DND-41 (cell line): Measurements from ENCODE around the gene BCL11A.

Experiments used
- ATAC-seq: fragments of 200-7000 bp; cut with Tn5 transposase; 3 replicates; pipeline ENCODE4 v1.9.1; 2021; ENCODE audit warnings: low read depth; ENCODE audit not compliant: insufficient read depth
- DNase-seq: peaks from one replicate; pipeline ENCODE4 v3.0.0-alpha.2; 2020
- H2AFZ ChIP-seq: 2 replicates; pipeline ENCODE4 v1.6.0; 2012; ENCODE audit warnings: low read depth, low read length
- H3K27ac ChIP-seq: 2 replicates; pipeline ENCODE4 v1.5.1; 2012; ENCODE audit warnings: low read length, inconsistent platforms
- H3K27me3 ChIP-seq: fragments of 200-600 bp; sonication (generic); 2 replicates; pipeline ENCODE4 v1.6.0; 2012; ENCODE audit warnings: low read length, mild to moderate bottlenecking, inconsistent platforms; ENCODE audit not compliant: insufficient read depth, poor library complexity
- H3K36me3 ChIP-seq: 2 replicates; pipeline ENCODE4 v1.5.1; 2012; ENCODE audit warnings: low read length, inconsistent platforms; ENCODE audit not compliant: insufficient read depth
- H3K4me1 ChIP-seq: 2 replicates; pipeline ENCODE4 v1.5.1; 2012; ENCODE audit warnings: mild to moderate bottlenecking, low read length; ENCODE audit not compliant: insufficient read depth
- H3K4me2 ChIP-seq: 2 replicates; pipeline ENCODE4 v1.6.0; 2012; ENCODE audit warnings: mild to moderate bottlenecking, moderate library complexity, low read length, inconsistent platforms; ENCODE audit not compliant: insufficient read depth
- H3K4me3 ChIP-seq, 2 experiments: fragments of 200-600 bp in 1 of 2; shearing (Covaris generic) in 1 of 2; 2 replicates each; pipeline ENCODE4 v1.5.1; 2012 to 2016; ENCODE audit warnings: inconsistent platforms in 2 of 2, low read length in 2 of 2, mild to moderate bottlenecking in 2 of 2, low read depth in 1 of 2, moderate library complexity in 1 of 2
- H3K79me2 ChIP-seq: 2 replicates; pipeline ENCODE4 v1.6.0; 2012; ENCODE audit warnings: low read length, inconsistent platforms; ENCODE audit not compliant: insufficient read depth
- H3K9ac ChIP-seq: 2 replicates; pipeline ENCODE4 v1.6.0; 2012; ENCODE audit warnings: low read depth, mild to moderate bottlenecking, inconsistent platforms, low read length, moderate library complexity
- H3K9me3 ChIP-seq: 2 replicates; pipeline ENCODE4 v1.5.1; 2012; ENCODE audit warnings: low read length, moderate library complexity, mild to moderate bottlenecking, inconsistent platforms; ENCODE audit not compliant: insufficient read depth, severe bottlenecking
- H4K20me1 ChIP-seq: 2 replicates; pipeline ENCODE4 v1.6.0; 2012; ENCODE audit warnings: low read length; ENCODE audit not compliant: insufficient read depth
- EZH2 ChIP-seq: IDR thresholded peaks from 3 replicates; pipeline ENCODE4 v1.6.1; 2012; ENCODE audit warnings: borderline replicate concordance, low read depth, mild to moderate bottlenecking, moderate library complexity, low read length, inconsistent platforms; ENCODE audit not compliant: severe bottlenecking
- TF ChIP-seq, protein P1 (sequence below): IDR thresholded peaks from 2 replicates; pipeline ENCODE4 v1.5.1; 2012; ENCODE audit warnings: borderline replicate concordance, low read length, moderate library complexity, mild to moderate bottlenecking; ENCODE audit not compliant: poor library complexity, severe bottlenecking; ENCODE audit errors: extremely low read depth

Gene BCL11A

GRCh38 chr2:60446413-60447267, 106.8 kb downstream of the BCL11A start:
- no peak for DNase-seq
- Histone ChIP-seq H3K9ac (no peak overlapping the region), H3K4me3 (no peak overlapping the region), H3K4me2 (no peak overlapping the region), H2AFZ (no peak overlapping the region), H3K36me3 (no peaks in the 10 kb centered on the region), H3K4me1 (no peaks in the 10 kb centered on the region), H4K20me1 (no peaks in the 10 kb centered on the region), H3K27me3 (no peaks in the 10 kb centered on the region), H3K79me2 (no peaks in the 10 kb centered on the region), H3K27ac (no peak overlapping the region), H3K9me3 (no peaks in the 10 kb centered on the region)
- TF ChIP-seq EZH2: no peak
- TF ChIP-seq, protein P1, sequence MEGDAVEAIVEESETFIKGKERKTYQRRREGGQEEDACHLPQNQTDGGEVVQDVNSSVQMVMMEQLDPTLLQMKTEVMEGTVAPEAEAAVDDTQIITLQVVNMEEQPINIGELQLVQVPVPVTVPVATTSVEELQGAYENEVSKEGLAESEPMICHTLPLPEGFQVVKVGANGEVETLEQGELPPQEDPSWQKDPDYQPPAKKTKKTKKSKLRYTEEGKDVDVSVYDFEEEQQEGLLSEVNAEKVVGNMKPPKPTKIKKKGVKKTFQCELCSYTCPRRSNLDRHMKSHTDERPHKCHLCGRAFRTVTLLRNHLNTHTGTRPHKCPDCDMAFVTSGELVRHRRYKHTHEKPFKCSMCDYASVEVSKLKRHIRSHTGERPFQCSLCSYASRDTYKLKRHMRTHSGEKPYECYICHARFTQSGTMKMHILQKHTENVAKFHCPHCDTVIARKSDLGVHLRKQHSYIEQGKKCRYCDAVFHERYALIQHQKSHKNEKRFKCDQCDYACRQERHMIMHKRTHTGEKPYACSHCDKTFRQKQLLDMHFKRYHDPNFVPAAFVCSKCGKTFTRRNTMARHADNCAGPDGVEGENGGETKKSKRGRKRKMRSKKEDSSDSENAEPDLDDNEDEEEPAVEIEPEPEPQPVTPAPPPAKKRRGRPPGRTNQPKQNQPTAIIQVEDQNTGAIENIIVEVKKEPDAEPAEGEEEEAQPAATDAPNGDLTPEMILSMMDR: no peak
- no peak for ATAC-seq

DNA sequence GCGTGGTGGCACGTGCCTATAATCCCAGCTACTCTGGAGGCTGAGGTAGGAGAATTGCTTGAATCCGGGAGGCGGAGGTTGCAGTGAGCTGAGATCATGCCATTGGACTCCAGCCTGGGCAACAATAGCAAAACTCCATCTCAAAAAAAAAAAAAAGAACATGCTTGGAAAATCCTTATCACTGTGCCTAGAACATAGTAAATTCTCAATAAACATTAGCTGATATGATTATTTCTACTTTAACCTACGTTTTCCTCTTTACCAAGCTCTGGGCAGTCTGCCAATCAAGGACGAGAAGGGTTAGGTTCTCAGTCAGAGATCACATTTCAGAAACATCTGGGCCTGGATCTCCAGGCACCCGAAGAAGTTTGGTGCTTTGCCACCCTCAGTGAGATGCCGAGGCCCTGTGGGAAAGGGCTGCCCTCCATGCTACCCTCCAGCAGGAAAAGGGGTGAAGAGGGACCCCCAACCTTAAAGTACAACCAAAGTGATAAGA, 107.7 kb downstream of the BCL11A start:
- no peak overlapping the region for H3K4me2 ChIP-seq
- H3K4me1 ChIP-seq: no peaks in the 10 kb centered on the region
- H3K27ac ChIP-seq: no peak overlapping the region
- H3K27me3 ChIP-seq: no peaks in the 10 kb centered on the region
- H3K79me2 ChIP-seq: no peaks in the 10 kb centered on the region
- TF ChIP-seq, protein P1: no peak
- H3K9ac ChIP-seq: no peak overlapping the region
- no peak overlapping the region for H2AFZ ChIP-seq
- H3K4me3 ChIP-seq: no peak overlapping the region
- DNase-seq (no peak), ATAC-seq (no peak)
- no peaks in the 10 kb centered on the region for H4K20me1 ChIP-seq
- H3K9me3 ChIP-seq: no peaks in the 10 kb centered on the region
- no peaks in the 10 kb centered on the region for H3K36me3 ChIP-seq

- Histone ChIP-seq H3K9ac (no peak overlapping the region), H3K9me3 (no peaks in the 10 kb centered on the region), H3K36me3 (no peaks in the 10 kb centered on the region), H3K27ac (no peak overlapping the region), H4K20me1 (no peaks in the 10 kb centered on the region), H3K4me3 (no peak overlapping the region), H3K27me3 (no peaks in the 10 kb centered on the region), H3K79me2 (no peaks in the 10 kb centered on the region), H3K4me1 (no peaks in the 10 kb centered on the region), H2AFZ (no peak overlapping the region), H3K4me2 (no peak overlapping the region)
- DNase-seq: no peak
- TF ChIP-seq EZH2: no peak
- TF ChIP-seq, protein P1: no peak
- no peak for ATAC-seq
These were observed 110.8 kb downstream of the BCL11A start for GRCh38 chr2:60442608-60443007.
